ENCODE data around the gene CDC6. TPM values are rescaled to one million over a fixed set of nuclear protein-coding genes. Genes with fewer than 3 reads are reported as not detected.
A peak's percentile ranks its signal among the peaks of the same experiment; 100 is the strongest.

CDC6 gene
- total RNA-seq, 1 donor from 2014 or later = 16.4 TPM

DNA sequence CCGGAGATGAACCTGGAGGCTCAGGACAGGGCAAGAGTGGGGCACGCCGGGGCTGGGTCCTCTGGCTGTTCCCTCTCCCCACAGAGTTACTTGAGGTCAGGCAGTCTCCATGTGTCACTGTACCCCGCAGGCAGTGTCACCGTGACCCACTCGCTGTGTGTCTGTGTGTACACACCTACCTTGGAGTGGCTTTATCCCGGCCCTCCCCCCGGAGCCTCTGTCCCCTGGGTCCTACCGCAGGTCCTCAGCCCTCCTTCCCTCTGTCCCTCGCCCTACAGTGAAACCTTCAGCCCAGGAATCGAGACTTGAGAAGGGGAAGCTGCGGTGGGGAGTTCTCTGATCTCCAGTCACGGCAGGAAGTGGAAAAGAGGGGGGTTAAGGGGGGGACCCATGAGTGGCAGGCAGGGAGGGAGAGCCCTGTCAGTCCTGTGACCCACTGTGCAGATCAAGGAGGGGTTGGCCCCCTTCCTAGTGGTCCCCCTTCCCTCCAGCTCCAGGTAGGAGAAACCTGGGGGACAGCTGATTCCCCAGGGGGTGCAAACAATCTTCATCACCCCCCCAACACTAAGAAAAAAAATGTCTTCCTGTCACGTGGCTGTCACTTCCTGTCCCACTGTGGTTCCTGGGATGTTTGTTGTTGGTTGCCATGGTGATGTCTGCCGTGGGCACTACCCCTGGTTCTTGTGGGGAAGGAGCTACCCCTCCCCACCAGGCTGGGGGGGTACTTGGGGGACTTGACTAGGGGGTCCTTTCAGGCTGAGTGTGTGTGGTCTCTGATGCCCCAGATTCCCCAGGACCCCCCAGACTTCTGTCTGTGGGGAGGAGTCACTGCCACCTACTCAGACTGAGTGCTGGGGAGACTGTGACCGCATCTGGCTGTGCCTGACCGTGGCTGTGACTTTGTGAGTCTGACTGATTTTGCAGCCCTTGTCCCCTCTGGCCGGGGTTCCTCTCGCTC is 35.0 kb downstream of the CDC6 start:
- Mint-ChIP-seq H3K36me3 (no peaks in the 10 kb centered on the region), H3K4me3 (peak overlapping the region; percentile 33), H3K9me3 (no peaks in the 10 kb centered on the region), H3K27me3 (ENCODE audit: low read depth) (no peaks in the 10 kb centered on the region), H3K27ac (peak overlapping the region; percentile 94), H3K4me1 (peaks cover 61% of the 10 kb centered on the region)
- DNase-seq (ENCODE audit: low spot score in 2 of 2, unreplicated experiment in 2 of 2) = no peak
- TF ChIP-seq CTCF (IDR thresholded peaks at IDR 0.05; ENCODE audit: unreplicated experiment) = no peak

GRCh38 chr17:40323391-40324381 is 36.0 kb downstream of the CDC6 start:
- peak overlapping the region; percentile 94 for H3K27ac Mint-ChIP-seq
- H3K4me1 Mint-ChIP-seq = peaks cover 58% of the 10 kb centered on the region

GRCh38 chr17:40325156-40326013 is 37.7 kb downstream of the CDC6 start:
- peaks cover 45% of the 10 kb centered on the region for H3K4me1 Mint-ChIP-seq
- H3K27me3 Mint-ChIP-seq (ENCODE audit: low read depth) = no peaks in the 10 kb centered on the region
- no peak for DNase-seq (ENCODE audit: low spot score in 2 of 2, unreplicated experiment in 2 of 2)
- H3K27ac Mint-ChIP-seq = no peak overlapping the region
- H3K4me3 Mint-ChIP-seq = no peak overlapping the region
- peaks cover 5% of the 10 kb centered on the region for H3K36me3 Mint-ChIP-seq
- TF ChIP-seq CTCF (IDR thresholded peaks at IDR 0.05; ENCODE audit: unreplicated experiment) = no peak
- no peaks in the 10 kb centered on the region for H3K9me3 Mint-ChIP-seq

More at GRCh38 chr17:40323391-40324381, 36.0 kb downstream of the CDC6 start:
- Mint-ChIP-seq H3K9me3 (no peaks in the 10 kb centered on the region), H3K27me3 (ENCODE audit: low read depth) (no peaks in the 10 kb centered on the region), H3K4me3 (no peak overlapping the region), H3K36me3 (peaks cover 5% of the 10 kb centered on the region)
- DNase-seq (ENCODE audit: low spot score in 2 of 2, unreplicated experiment in 2 of 2) = no peak
- no peak for TF ChIP-seq CTCF (IDR thresholded peaks at IDR 0.05; ENCODE audit: unreplicated experiment)

DNA sequence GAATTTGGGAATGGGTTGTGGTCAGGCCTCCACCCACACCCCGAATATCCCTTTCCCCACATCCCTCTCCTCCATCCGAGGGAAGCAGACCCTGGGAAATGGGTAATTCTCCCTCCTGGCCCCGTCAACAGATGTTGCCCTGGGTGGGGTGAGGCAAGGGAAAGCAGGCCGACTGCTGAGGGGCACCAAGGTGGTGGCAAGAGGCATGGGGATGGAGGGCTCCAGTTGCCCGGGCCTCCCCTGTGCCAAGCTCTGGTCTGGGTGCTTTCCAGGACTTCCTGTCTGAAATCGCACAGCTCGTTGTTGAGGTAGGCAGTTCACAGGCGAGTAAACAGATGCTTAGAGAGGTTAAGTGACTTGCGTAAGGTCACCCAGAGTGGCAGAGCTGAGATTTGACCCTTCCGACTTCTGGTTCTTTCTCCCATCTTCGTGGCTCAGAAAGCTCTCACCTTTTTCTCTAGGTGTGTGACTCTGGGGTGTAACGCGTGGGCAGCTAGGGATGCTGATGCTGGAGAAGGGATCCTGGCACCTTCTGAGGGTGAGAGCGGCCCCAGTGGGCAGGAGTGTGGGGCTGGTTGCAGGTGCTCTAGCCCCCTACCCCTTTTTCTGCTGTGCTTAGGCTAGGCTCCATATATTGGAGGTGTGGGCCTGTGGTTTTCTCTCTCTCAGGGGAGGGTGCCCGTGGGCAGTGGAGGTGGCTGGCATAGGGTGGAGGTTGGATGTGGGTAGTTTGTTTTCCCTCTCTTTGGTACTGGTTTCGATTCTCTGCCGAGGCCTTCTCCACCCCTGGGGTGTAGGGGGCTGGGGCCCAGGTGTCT is 38.5 kb downstream of the CDC6 start:
- H3K4me1 Mint-ChIP-seq = peaks cover 39% of the 10 kb centered on the region

More for the DNA sequence above, 38.5 kb downstream of the CDC6 start:
- H3K36me3 Mint-ChIP-seq = peaks cover 7% of the 10 kb centered on the region
- no peaks in the 10 kb centered on the region for H3K9me3 Mint-ChIP-seq
- H3K4me3 Mint-ChIP-seq = no peak overlapping the region
- H3K27ac Mint-ChIP-seq = peak overlapping the region; percentile 10
- DNase-seq (ENCODE audit: low spot score in 2 of 2, unreplicated experiment in 2 of 2) = no peak
- no peak for TF ChIP-seq CTCF (IDR thresholded peaks at IDR 0.05; ENCODE audit: unreplicated experiment)
- H3K27me3 Mint-ChIP-seq (ENCODE audit: low read depth) = no peaks in the 10 kb centered on the region

Data from mesothelial cell of epicardium (in vitro differentiated cells).